ENCODE results near the gene CYP19A1.

- TF ChIP-seq GATA2 (IDR thresholded peaks at IDR 0.05; ENCODE audit: low read depth, low read length) (no peak), GATA3 (IDR thresholded peaks at IDR 0.05; ENCODE audit: low read depth, low read length) (no peak)
Observed at GRCh38 chr15:51191766-51192165, 146.6 kb downstream of the CYP19A1 start.
